ENCODE data around the gene KRT81. TPM values are rescaled to one million over a fixed set of nuclear protein-coding genes. Genes with fewer than 3 reads are reported as not detected.

The KRT81 gene
- polyA plus RNA-seq, 1 donor from 2014 or later: not detected

GRCh38 chr12:52247622-52248540, 43.5 kb downstream of the KRT81 start:
- Histone ChIP-seq H3F3A (ENCODE audit: insufficient read depth, low read length, poor library complexity, severe bottlenecking) (no peaks in the 10 kb centered on the region), H3K27me3 (ENCODE audit: insufficient read depth, low read depth, low read length) (peaks cover 20% of the 10 kb centered on the region), H3K79me2 (replicated peaks; ENCODE audit: insufficient read depth, low read length) (no peaks in the 10 kb centered on the region), H3K36me3 (ENCODE audit: insufficient read depth, low read length) (no peaks in the 10 kb centered on the region), H3K4me2 (ENCODE audit: low read length) (no peak overlapping the region), H3K9me2 (ENCODE audit: insufficient read depth, low read length) (no peaks in the 10 kb centered on the region), H3K4me3 (ENCODE audit: low read length) (no peak overlapping the region), H3K27ac (ENCODE audit: low read length) (no peak overlapping the region), H3K9me3 (ENCODE audit: low read length) (no peaks in the 10 kb centered on the region), H4K20me1 (ENCODE audit: insufficient read depth) (no peaks in the 10 kb centered on the region), H3K9ac (ENCODE audit: low read length) (no peak overlapping the region), H2AFZ (ENCODE audit: low read depth, low read length) (no peak overlapping the region)
- no peak for TF ChIP-seq MXI1 (conservative IDR thresholded peaks at IDR 0.05; ENCODE audit: poor library complexity, severe bottlenecking)
- TF ChIP-seq EZH2 (IDR thresholded peaks at IDR 0.05; ENCODE audit: borderline replicate concordance, insufficient read depth, low read length, poor library complexity, severe bottlenecking): no peak
- TF ChIP-seq POLR2AphosphoS5 (IDR thresholded peaks at IDR 0.05): no peak
- no peak for TF ChIP-seq EP300 (conservative IDR thresholded peaks at IDR 0.05; ENCODE audit: poor library complexity, severe bottlenecking)
- TF ChIP-seq, protein P1, sequence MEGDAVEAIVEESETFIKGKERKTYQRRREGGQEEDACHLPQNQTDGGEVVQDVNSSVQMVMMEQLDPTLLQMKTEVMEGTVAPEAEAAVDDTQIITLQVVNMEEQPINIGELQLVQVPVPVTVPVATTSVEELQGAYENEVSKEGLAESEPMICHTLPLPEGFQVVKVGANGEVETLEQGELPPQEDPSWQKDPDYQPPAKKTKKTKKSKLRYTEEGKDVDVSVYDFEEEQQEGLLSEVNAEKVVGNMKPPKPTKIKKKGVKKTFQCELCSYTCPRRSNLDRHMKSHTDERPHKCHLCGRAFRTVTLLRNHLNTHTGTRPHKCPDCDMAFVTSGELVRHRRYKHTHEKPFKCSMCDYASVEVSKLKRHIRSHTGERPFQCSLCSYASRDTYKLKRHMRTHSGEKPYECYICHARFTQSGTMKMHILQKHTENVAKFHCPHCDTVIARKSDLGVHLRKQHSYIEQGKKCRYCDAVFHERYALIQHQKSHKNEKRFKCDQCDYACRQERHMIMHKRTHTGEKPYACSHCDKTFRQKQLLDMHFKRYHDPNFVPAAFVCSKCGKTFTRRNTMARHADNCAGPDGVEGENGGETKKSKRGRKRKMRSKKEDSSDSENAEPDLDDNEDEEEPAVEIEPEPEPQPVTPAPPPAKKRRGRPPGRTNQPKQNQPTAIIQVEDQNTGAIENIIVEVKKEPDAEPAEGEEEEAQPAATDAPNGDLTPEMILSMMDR (IDR thresholded peaks at IDR 0.05; ENCODE audit: poor library complexity, severe bottlenecking): no peak
- TF ChIP-seq, protein P2, sequence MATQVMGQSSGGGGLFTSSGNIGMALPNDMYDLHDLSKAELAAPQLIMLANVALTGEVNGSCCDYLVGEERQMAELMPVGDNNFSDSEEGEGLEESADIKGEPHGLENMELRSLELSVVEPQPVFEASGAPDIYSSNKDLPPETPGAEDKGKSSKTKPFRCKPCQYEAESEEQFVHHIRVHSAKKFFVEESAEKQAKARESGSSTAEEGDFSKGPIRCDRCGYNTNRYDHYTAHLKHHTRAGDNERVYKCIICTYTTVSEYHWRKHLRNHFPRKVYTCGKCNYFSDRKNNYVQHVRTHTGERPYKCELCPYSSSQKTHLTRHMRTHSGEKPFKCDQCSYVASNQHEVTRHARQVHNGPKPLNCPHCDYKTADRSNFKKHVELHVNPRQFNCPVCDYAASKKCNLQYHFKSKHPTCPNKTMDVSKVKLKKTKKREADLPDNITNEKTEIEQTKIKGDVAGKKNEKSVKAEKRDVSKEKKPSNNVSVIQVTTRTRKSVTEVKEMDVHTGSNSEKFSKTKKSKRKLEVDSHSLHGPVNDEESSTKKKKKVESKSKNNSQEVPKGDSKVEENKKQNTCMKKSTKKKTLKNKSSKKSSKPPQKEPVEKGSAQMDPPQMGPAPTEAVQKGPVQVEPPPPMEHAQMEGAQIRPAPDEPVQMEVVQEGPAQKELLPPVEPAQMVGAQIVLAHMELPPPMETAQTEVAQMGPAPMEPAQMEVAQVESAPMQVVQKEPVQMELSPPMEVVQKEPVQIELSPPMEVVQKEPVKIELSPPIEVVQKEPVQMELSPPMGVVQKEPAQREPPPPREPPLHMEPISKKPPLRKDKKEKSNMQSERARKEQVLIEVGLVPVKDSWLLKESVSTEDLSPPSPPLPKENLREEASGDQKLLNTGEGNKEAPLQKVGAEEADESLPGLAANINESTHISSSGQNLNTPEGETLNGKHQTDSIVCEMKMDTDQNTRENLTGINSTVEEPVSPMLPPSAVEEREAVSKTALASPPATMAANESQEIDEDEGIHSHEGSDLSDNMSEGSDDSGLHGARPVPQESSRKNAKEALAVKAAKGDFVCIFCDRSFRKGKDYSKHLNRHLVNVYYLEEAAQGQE (IDR thresholded peaks at IDR 0.05; ENCODE audit: borderline replicate concordance): no peak
- TF ChIP-seq SMC3 (conservative IDR thresholded peaks at IDR 0.05; ENCODE audit: poor library complexity): no peak
- no peak for TF ChIP-seq TAF1 (IDR thresholded peaks at IDR 0.05; ENCODE audit: low read depth)
- no peak for TF ChIP-seq RAD21 (conservative IDR thresholded peaks at IDR 0.05)

DNA sequence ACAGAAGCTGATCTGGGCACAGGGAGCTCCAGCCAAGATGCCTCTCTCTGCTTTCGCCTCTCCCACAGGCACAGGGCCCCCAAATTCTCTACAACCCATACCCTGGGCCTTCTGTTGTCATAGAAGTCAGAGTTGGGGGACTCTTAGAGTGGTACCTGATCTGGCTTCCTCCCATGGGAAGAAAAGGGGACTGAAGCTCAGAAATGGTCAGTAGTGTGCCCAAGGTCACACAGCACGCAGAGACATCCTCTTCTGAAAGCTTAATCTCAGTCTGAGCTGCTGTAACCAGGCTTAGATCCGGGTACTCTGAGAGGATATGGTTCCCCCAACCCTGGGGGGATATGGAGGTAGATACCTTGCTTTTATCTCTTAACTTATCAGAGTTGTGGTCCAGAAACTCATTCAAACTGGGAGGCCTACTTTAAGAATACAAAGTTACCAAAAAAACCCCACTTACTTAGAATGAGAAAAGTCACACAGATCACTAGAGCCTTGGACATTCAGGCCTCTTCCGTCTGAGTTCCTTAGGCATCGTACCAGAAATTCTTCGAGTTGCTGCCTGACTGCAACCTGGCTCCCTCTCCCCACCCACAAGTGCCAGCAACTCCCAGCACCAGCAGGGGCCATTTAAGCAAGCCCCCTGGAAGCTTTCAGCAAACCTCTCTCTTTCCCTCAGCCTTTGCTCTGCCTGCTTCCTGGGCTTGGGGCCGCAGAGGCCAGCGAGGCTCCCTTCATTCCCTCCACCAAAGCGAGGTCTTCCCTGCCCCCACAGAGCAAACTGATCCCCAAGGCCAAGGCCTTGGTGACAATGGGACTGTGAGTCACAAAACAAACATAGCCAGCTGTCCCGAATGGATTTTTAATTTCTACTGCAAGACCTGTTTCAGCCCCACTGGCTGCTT, 44.4 kb downstream of the KRT81 start:
- Histone ChIP-seq H3K27ac (ENCODE audit: low read length) (no peak overlapping the region), H3F3A (ENCODE audit: insufficient read depth, low read length, poor library complexity, severe bottlenecking) (no peaks in the 10 kb centered on the region), H3K4me2 (ENCODE audit: low read length) (no peak overlapping the region), H2AFZ (ENCODE audit: low read depth, low read length) (no peak overlapping the region), H3K4me3 (ENCODE audit: low read length) (no peak overlapping the region), H4K20me1 (ENCODE audit: insufficient read depth) (no peaks in the 10 kb centered on the region), H3K79me2 (replicated peaks; ENCODE audit: insufficient read depth, low read length) (no peaks in the 10 kb centered on the region), H3K9me3 (ENCODE audit: low read length) (no peaks in the 10 kb centered on the region), H3K9me2 (ENCODE audit: insufficient read depth, low read length) (no peaks in the 10 kb centered on the region), H3K9ac (ENCODE audit: low read length) (no peak overlapping the region), H3K36me3 (ENCODE audit: insufficient read depth, low read length) (no peaks in the 10 kb centered on the region), H3K27me3 (ENCODE audit: insufficient read depth, low read depth, low read length) (peaks cover 20% of the 10 kb centered on the region)
- TF ChIP-seq RAD21 (conservative IDR thresholded peaks at IDR 0.05) (no peak), EP300 (conservative IDR thresholded peaks at IDR 0.05; ENCODE audit: poor library complexity, severe bottlenecking) (no peak), MXI1 (conservative IDR thresholded peaks at IDR 0.05; ENCODE audit: poor library complexity, severe bottlenecking) (no peak), EZH2 (IDR thresholded peaks at IDR 0.05; ENCODE audit: borderline replicate concordance, insufficient read depth, low read length, poor library complexity, severe bottlenecking) (no peak), TAF1 (IDR thresholded peaks at IDR 0.05; ENCODE audit: low read depth) (no peak), POLR2AphosphoS5 (IDR thresholded peaks at IDR 0.05) (no peak), SMC3 (conservative IDR thresholded peaks at IDR 0.05; ENCODE audit: poor library complexity) (no peak)
- TF ChIP-seq, protein P1 (IDR thresholded peaks at IDR 0.05; ENCODE audit: poor library complexity, severe bottlenecking): no peak
- TF ChIP-seq, protein P2 (IDR thresholded peaks at IDR 0.05; ENCODE audit: borderline replicate concordance): no peak
